GM19438 (cell line): ENCODE measurements around the gene THRB.

Experiments
- ATAC-seq: cut with Tn5 transposase; IDR thresholded peaks from one replicate; pipeline ENCODE4 v1.9.1; 2021; ENCODE audit warnings: low read depth; ENCODE audit not compliant: unreplicated experiment

Gene THRB

DNA sequence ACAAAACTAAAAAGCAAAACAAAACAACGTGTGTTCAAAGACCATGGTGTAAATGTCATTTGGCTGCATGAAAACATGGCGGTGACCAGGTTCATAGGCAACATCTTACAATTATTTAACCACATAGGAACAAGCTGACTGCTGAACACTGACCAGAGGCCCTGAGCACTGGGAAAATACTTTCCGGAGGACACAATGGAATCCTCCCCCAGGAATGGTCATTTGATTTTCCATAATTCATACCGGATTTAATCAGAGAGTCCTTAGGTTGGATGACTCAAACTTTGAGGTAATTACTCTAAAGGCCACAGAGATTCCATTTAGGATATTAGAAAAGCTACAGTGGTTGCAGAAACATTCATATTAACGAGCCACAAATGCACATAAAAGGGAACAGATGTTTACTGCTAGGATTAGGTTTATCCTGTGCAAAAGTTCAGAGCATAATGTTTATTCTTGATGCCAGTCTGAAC, 294.8 kb downstream of the THRB start:
- ATAC-seq = no peak

DNA sequence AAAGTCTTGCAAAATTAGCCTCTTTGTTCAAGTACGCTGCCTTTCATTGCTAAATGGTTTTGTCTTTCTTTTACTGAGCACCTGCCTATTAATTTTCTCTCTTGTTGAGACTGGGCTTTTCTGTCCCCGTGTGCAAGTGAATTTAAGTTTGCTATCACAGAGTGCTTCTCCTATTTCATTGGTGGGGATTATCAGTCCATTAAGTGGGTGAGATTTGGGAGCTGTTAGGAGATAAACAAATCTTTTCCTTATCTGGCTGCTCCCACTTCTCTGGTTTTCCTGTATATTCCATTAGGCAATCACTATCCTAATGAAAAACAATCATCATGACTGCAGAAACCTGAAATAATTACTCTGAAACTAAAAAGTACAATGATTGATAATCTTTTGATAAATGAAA, 295.4 kb downstream of the THRB start:
- no peak for ATAC-seq

- ATAC-seq = no peak
Measured at GRCh38 chr3:24198728-24199127, 295.9 kb downstream of the THRB start.

DNA sequence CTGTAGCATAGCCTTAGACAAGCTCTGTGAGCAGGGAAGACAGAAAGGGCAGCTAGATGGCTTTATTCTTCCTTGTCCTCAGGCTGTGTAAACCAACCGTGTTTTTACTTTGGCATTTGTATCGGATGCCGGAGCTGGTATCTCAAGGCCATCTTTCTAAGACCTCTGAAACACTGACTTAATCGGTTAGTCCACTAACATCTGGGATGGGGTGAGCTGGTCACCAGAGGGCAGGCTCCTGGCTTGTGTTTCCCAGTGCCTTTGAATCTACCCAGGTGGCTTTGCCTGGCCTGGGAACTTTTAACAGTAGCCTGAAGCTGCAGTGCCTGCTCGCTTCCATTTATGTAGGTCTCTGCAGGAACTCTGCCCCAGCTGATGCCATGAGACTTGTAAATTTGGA, 296.8 kb downstream of the THRB start:
- no peak for ATAC-seq

DNA sequence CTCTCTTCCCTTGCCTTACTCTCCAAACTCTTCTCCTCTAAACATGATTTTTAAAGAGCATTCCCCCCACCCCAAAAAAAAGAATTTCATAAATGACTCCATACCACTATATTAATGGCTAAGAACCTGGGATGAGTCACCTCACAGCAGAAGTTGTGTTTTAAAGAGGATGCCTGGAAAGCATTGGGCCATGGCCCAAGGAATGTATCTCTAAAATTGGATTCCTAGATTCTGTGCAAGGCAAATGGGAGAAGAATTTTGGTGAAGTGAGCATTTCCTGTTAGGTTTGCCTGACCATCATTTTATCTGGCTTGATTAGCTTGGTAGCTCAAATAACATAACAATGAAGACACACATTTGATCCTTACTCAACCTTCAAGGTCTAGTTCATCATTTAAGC, 298.1 kb downstream of the THRB start:
- no peak for ATAC-seq

DNA sequence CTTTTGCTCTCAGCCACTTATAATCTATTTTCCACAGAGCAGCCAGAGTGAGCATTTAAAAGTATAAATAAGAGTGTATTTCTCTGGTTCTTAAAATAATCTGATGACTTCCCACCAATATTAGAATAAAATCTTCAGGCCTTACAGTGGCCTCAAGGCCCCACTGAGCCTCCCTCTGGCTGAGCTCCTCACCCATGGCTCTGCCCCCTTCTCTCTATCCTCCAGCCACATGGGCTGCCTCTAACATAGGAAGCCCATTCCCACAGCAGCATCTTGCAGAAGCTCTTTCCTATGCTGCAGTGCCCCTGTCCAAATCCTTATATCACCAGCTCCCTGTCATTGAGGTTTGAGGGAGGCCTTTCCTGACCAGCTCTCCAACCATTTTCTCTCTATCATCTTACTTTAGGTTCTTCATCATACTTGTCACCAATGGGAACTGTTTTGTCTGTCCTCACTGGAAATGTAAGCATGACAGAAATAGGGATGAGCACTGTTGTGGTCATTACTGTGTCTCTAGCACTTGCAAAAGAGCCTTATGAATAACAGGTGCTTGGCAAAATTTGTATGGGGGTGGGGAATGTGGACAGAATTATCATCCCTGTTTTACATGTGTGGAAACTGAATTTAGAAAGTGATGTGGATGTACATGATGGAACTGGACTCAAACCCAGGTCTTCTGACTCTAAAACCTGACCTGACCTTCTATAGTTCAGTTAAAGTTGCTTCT, 299.0 kb downstream of the THRB start:
- no peak for ATAC-seq

DNA sequence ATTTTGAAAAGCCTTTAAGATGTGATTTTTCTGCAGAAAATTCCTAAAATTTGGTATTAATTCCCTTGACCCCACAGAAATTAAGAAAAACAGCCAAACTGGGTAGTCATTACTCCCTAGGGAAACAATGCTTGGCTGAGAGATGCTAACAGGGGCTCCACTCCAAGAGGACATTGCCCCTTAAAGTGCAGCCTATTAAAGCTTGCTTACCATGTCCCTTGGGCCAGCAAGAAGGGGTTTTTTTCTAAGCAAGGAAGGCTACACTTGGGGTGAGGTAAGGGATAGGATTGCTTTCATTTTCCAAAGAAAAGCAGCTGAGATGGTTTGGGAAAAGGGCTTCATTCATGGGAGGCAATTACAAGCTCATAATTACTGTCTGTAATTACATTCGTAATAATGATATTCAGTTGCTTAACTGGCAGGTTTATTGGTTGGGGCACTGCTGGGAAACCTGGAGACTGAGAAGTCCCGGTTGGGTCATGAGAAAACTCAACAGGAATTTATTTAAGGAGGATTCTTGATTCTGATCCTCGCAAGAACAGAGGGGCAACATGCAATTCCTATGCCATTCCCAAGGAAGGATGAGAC, 302.1 kb downstream of the THRB start:
- ATAC-seq = no peak

GRCh38 chr3:24191801-24192403, 302.7 kb downstream of the THRB start:
- no peak for ATAC-seq

GRCh38 chr3:24190256-24190655, 304.4 kb downstream of the THRB start:
- ATAC-seq = no peak

- peak; percentile 86 for ATAC-seq
Measured at GRCh38 chr3:24185738-24186384, 308.8 kb downstream of the THRB start.

DNA sequence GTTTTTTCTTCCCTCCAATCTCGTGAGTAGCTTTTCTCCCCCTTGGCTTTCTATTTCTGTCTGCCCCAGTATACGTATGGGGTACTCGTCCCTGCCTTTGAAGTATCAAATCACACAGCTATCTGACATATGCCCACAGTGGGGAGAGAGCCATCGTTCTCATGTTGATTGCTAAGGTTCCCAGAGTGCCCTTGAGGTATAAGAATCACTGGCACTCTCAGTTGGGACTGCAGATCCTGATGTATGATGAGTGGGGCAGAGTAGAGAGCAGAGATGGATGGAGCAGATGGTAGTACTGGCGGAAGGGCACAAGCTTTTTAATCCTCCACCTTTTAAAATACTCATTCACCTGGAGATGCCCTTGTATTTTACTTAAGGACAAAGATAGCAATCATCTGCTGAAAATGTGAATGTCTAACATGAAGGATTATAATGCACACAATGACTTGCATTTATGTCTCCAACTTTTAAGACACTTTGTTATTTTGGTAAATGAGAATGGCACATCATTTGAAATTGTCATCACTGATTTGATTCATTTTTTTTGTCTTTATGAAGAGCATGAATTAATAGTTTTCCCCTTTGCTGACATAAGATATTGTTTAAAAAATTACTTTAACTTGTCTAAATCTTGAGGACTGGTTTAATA, 310.0 kb downstream of the THRB start:
- no peak for ATAC-seq

DNA sequence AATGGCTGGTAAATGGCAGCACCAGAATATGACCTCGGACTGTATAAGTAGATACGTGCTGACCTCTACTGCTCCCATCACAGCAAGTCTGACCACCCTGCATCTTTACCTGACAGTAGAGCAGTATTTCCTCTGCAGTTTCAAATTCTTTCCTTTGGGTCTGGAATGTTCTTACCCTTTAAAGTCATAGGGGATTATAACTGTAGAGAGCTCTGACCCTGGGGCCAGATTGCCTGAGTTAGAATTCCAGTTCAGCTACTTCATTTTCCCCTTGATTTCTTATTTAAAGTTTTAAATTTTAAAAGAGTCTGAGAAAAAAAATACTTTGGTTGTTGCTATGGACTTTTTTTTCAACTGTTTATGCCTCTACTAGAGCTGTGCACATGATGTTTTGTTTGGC, 311.9 kb downstream of the THRB start:
- ATAC-seq = no peak

- no peak for ATAC-seq
Measured at GRCh38 chr3:24181256-24181655, 313.4 kb downstream of the THRB start.

DNA sequence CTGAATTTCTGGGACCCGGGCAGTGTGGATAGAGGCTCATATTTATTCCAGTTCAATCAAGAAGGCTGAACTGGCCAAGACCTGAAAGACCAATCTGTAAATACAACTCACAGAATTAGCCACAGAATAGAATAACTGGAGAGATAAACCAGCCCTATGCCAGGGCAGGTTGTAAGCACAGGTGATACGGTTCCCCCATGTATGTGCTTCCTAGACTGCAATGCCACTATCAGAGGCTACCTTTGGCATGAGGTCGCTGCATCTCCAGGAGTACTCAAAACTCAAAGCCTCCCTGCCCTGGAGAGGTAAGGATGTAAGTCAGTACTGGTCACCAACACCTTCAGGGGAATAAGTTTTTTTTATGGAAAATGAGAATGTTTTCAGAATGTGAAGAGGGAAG, 314.0 kb downstream of the THRB start:
- no peak for ATAC-seq

DNA sequence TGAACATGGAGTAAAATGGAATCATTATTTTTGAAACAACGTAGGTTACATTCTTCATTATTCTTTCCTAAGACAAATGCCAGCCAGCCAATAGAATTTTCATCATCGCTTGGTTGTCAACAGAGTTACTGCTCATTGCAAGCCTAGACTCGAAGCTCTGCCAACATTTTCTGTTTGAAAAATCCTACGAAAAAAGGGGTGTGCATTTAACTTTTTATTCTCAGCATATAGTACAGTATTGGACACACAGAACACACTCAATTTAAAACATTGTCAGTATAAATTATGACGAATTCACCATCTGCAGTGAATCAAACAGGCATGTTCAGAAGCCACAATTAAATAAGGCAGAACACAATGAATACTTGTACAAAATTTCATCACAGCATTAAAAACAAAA, 317.4 kb downstream of the THRB start:
- no peak for ATAC-seq

- ATAC-seq = no peak
Measured at GRCh38 chr3:24174614-24175013, 320.0 kb downstream of the THRB start.

DNA sequence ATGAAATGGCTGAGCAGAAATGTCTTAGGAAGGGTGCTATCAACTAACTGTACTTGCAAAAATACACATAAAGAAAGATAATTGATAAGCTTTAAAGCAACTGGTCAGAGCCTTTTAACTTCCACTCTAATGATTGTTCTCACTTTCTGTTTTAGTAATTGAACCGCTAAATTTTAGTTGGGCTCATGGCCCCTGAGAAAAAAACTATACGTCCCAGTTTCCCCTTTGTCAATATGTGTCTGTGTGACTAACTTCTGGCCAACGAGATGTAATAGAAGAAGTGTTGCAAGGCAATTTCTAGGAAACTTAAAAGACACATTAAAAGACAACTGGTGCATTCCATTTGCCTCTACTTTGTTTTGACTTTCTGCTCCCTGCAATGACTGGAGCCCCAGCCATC, 325.7 kb downstream of the THRB start:
- no peak for ATAC-seq

GRCh38 chr3:24167429-24167828, 327.2 kb downstream of the THRB start:
- no peak for ATAC-seq

DNA sequence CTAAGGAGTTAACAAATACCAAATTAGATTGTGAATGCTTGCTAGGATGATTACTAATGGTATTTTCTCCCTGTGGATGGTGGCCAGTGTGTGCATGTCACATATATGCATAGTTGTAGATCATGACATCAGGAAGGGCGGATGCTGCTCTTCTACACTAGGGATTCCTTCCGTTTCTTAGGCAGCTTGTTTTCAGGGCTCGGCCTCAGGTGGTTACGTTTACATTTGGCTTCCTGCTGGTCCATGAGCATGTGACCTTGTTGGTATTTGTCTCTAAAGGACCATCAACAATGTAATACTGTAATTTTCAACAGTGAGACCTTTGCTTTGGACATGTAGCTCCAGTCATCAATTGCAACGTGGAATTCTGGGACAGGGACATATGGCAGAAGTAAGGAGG, 328.1 kb downstream of the THRB start:
- ATAC-seq = no peak

GRCh38 chr3:24165603-24165982, 329.1 kb downstream of the THRB start:
- ATAC-seq = no peak

GRCh38 chr3:24164967-24165602, 329.6 kb downstream of the THRB start:
- ATAC-seq = no peak
